HG03280 (cell line): ENCODE measurements around the gene ENTPD6.

Experiments used
- ATAC-seq: cut with Tn5 transposase; IDR thresholded peaks from one replicate; pipeline ENCODE4 v1.9.1; 2021; ENCODE audit warnings: mild to moderate bottlenecking, moderate library complexity; ENCODE audit not compliant: unreplicated experiment

The ENTPD6 gene

GRCh38 chr20:25274481-25274880 is 79.0 kb downstream of the ENTPD6 start:
- ATAC-seq: no peak

- ATAC-seq: no peak
Observed at GRCh38 chr20:25274891-25275812, 79.6 kb downstream of the ENTPD6 start.

DNA sequence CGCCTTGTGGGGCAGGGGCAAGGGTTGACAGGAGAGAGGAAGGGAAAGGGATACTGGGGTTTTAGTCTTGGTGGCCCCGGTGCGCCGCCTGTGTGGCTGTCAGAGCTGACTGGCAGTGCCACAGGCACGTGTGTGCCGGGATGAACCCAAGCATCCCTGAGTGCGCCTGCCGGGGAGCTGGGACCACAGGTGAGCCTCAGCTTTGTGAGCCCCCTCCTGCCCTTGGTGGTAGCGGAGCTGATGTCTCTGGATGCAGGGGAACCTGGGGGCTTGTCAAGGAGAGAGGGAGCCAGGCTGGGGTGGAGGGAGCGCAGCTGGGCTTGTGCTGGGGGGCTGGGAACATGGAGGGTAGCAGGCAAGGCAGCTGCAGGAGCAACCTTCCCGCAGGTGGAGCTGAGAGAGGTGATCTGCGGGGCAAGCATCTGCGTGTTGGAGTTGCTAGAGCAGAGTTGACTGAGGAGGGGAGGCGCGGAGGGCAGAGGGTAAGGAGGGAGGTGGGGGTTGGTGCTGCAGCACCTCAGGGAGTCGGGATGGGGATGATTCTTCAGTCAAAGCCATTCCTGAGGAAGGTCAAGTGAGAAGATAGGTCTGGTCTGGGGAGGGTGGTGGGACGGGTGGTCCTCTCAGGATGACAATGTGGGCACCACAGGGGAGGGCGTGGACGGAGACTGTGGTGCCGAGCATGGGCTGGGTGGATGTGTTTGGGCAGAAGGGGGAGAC is 80.5 kb downstream of the ENTPD6 start:
- no peak for ATAC-seq
